Aorta (tissue), 5 donors: ENCODE results near the gene GALNT10. TPM values are rescaled to one million over a fixed set of nuclear protein-coding genes. Genes with fewer than 3 reads are reported as not detected.

Experiments
- ATAC-seq: fragments of 200-7000 bp; cut with Tn5 transposase; one replicate; pipeline ENCODE4 v1.9.1; 2022; ENCODE audit warnings: moderate library complexity; ENCODE audit not compliant: low FRiP score
- DNase-seq, 2 donors: peaks; one replicate each; pipeline ENCODE4 v3.0.0-alpha.2; 2020
- H3K27ac ChIP-seq, 2 donors: one replicate each; pipeline ENCODE4 v1.5.1; 2013; ENCODE audit warnings: low read length in 2 of 2, mild to moderate bottlenecking in 2 of 2, moderate library complexity in 2 of 2, control low read depth in 1 of 2, inconsistent platforms in 1 of 2, low read depth in 1 of 2
- H3K27me3 ChIP-seq, 2 donors: one replicate each; pipeline ENCODE4 v1.6.1; 2013; ENCODE audit warnings: control low read depth in 1 of 2, low read length in 1 of 2, mild to moderate bottlenecking in 1 of 2, moderate library complexity in 1 of 2; ENCODE audit not compliant: insufficient read depth in 2 of 2, control insufficient read depth in 1 of 2
- H3K36me3 ChIP-seq, 2 donors: one replicate each; pipeline ENCODE4 v1.6.1; 2013; ENCODE audit warnings: control low read depth in 1 of 2, low read length in 1 of 2, mild to moderate bottlenecking in 1 of 2; ENCODE audit not compliant: insufficient read depth in 2 of 2, control insufficient read depth in 1 of 2
- H3K4me1 ChIP-seq, 2 donors: one replicate each; pipeline ENCODE4 v1.6.1; 2013; ENCODE audit warnings: low read length in 2 of 2, control low read depth in 1 of 2, mild to moderate bottlenecking in 1 of 2, moderate library complexity in 1 of 2; ENCODE audit not compliant: insufficient read depth in 2 of 2, control insufficient read depth in 1 of 2
- H3K4me3 ChIP-seq, 2 donors: one replicate each; pipeline ENCODE4 v1.5.1; 2013; ENCODE audit warnings: low read length in 2 of 2, control low read depth in 1 of 2, mild to moderate bottlenecking in 1 of 2
- H3K9me3 ChIP-seq: one replicate; pipeline ENCODE4 v1.6.1; 2013; ENCODE audit warnings: mild to moderate bottlenecking, low read length; ENCODE audit not compliant: control insufficient read depth
- WGBS, 2 donors: extraction: QIAGEN DNeasy Blood & Tissue Kit; methylation state at CpG; one replicate each; pipeline ENCODE4 v1.1.7; 2013; 5-methylcytosine and 5-hydroxymethylcytosine counted together
- intact Hi-C, 2 donors: fragments of 100-400 bp; cut with DNase I; formaldehyde crosslinking; loops; one replicate each; pipeline versions ENCODE4 v1.14.2 to v1.15.0; 2022
- polyA plus RNA-seq, 2 donors: library from polyadenylated mRNA; stranded (reverse); fragments of 200-250 nt; gene quantifications; one replicate each; pipeline ENCODE4 v1.2.3, GENCODE V29; 2013
- total RNA-seq, 2 donors: library from RNA; stranded (reverse); fragmentation: NEBNext Ultra II Directional; extraction: Animal tissue kit (Norgen Biotek cat#: 25700); gene quantifications; one replicate each; pipeline ENCODE4 v1.2.1, GENCODE V29; 2021
- donor health status: healthy with polysubstance abuse.
- donor health status: Bipolar disorder and iron deficiency.
- donor health status: DM: no; HTN: no; CAD: no.
- donor health status: DM: no; HTN: no; CAD: no.
- donor health status: DM: yes; HTN: yes; CAD: no.

GALNT10 gene
- total and polyA plus RNA-seq, 4 donors = 9.1 to 44.2 (median 26.7) TPM

DNA sequence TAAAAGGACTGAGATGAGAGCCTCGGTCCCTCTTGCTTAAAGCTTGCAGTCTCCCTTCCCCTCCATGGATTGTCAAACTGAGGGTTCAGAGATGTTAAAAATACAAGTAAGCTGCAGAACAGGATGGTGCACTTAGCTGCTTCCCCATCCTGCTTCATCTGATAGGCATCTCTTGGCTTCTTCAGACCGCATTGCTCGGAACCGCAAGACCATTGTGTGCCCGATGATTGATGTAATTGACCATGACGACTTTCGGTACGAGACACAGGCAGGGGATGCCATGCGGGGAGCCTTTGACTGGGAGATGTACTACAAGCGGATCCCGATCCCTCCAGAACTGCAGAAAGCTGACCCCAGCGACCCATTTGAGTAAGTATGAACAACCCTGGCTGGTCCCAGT, 189.7 kb downstream of the GALNT10 start:
- intact Hi-C loops = no loop called here
- Histone ChIP-seq H3K9me3 (no peaks in the 10 kb centered on the region), H3K36me3 (peaks cover 5 to 17% of the 10 kb centered on the region in 2 donors), H3K27ac (no peak overlapping the region), H3K4me1 (no peaks in the 10 kb centered on the region), H3K27me3 (no peaks in the 10 kb centered on the region), H3K4me3 (no peak overlapping the region)
- 94 to 96% methylated on average over 12 of the region's 12 CpGs for WGBS, 2 donors
- DNase-seq (no peak), ATAC-seq (no peak)

GRCh38 chr5:154384480-154385235, 194.1 kb downstream of the GALNT10 start:
- H3K36me3 ChIP-seq = peaks cover 2 to 9% of the 10 kb centered on the region in 2 donors
- no peaks in the 10 kb centered on the region for H3K9me3 ChIP-seq
- no peak overlapping the region for H3K27ac ChIP-seq
- 81 to 82% methylated on average over 9 of the region's 9 CpGs for WGBS, 2 donors
- no peaks in the 10 kb centered on the region for H3K4me1 ChIP-seq
- DNase-seq (no peak), ATAC-seq (no peak)
- intact Hi-C loops = no loop called here
- H3K4me3 ChIP-seq = no peak overlapping the region
- H3K27me3 ChIP-seq = no peaks in the 10 kb centered on the region

- intact Hi-C loops = no loop called here
- DNase-seq (no peak), ATAC-seq (no peak)
- H3K9me3 ChIP-seq = no peaks in the 10 kb centered on the region
- no peaks in the 10 kb centered on the region for H3K4me1 ChIP-seq
- no peak overlapping the region for H3K4me3 ChIP-seq
- H3K27ac ChIP-seq = no peak overlapping the region
- no peaks in the 10 kb centered on the region for H3K27me3 ChIP-seq
- 56 to 63% methylated on average over 8 of the region's 8 CpGs for WGBS, 2 donors
- H3K36me3 ChIP-seq = peaks cover 2 to 9% of the 10 kb centered on the region in 2 donors
Observed at GRCh38 chr5:154385236-154385512, 194.6 kb downstream of the GALNT10 start.

DNA sequence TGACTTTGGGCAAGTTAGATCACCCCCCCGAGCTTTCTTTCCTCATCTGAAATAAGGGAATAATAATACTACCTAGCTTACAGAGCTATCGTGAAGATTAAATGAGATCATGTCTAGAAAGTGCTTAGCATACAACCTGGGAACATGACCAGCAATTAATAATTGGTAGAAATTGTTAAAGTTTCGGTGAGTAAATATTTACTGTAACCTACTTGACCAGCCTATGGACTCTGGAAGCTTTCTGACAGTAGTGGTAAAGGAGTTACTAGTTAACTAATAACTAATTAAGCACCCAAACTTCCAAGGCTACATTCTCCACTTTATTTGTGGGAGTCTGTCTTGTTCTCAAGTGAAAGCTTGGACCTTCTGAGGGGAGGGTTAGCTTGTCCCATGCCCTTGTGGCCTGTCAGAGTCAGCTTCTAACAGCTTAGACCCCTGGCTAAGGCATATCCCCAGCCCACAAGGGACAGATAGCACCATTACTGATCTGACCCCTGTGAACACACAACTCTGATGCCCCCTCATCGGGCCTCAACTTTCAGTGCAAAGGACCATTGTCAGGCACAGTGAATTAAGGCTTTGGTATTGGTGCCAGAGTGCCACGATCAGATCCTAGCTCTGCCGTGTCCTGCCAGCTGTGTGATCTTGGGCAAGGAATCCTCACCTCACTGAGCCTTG, 196.6 kb downstream of the GALNT10 start:
- Histone ChIP-seq H3K9me3 (no peaks in the 10 kb centered on the region), H3K4me1 (no peaks in the 10 kb centered on the region), H3K27ac (no peak overlapping the region), H3K27me3 (no peaks in the 10 kb centered on the region), H3K36me3 (peaks cover 2 to 8% of the 10 kb centered on the region in 2 donors), H3K4me3 (no peak overlapping the region)
- ATAC-seq (no peak), DNase-seq (no peak)
- 89 to 93% methylated on average over 6 of the region's 6 CpGs for WGBS, 2 donors
- intact Hi-C loops = no loop called here

- WGBS, 2 donors = 83 to 86% methylated on average over 2 of the region's 2 CpGs
- H3K27me3 ChIP-seq = no peaks in the 10 kb centered on the region
- no peaks in the 10 kb centered on the region for H3K9me3 ChIP-seq
- ATAC-seq (no peak), DNase-seq (no peak)
- no peaks in the 10 kb centered on the region for H3K4me1 ChIP-seq
- H3K4me3 ChIP-seq = no peak overlapping the region
- no peak overlapping the region for H3K27ac ChIP-seq
- H3K36me3 ChIP-seq = peaks cover 0 to 6% of the 10 kb centered on the region in 2 donors
- intact Hi-C loops = no loop called here
Observed at GRCh38 chr5:154388842-154389241, 198.3 kb downstream of the GALNT10 start.

GRCh38 chr5:154390096-154390495, 199.6 kb downstream of the GALNT10 start:
- H3K27me3 ChIP-seq = no peaks in the 10 kb centered on the region
- H3K36me3 ChIP-seq = peaks cover 0 to 6% of the 10 kb centered on the region in 2 donors
- no peak overlapping the region for H3K27ac ChIP-seq
- no peaks in the 10 kb centered on the region for H3K4me1 ChIP-seq
- no peak overlapping the region for H3K4me3 ChIP-seq
- no peaks in the 10 kb centered on the region for H3K9me3 ChIP-seq
- 75 to 81% methylated on average over 8 of the region's 8 CpGs for WGBS, 2 donors
- no peak for ATAC-seq
- intact Hi-C loops = no loop called here
- DNase-seq = no peak

- DNase-seq = no peak
- 94 to 96% methylated on average over 7 of the region's 7 CpGs for WGBS, 2 donors
- no peak for ATAC-seq
- no peaks in the 10 kb centered on the region for H3K27me3 ChIP-seq
- no peaks in the 10 kb centered on the region for H3K4me1 ChIP-seq
- intact Hi-C loops = no loop called here
- H3K9me3 ChIP-seq = no peaks in the 10 kb centered on the region
- H3K27ac ChIP-seq = no peak overlapping the region
- no peak overlapping the region for H3K4me3 ChIP-seq
- peaks cover 0 to 6% of the 10 kb centered on the region in 2 donors for H3K36me3 ChIP-seq
Observed at GRCh38 chr5:154390746-154391359, 200.3 kb downstream of the GALNT10 start.

DNA sequence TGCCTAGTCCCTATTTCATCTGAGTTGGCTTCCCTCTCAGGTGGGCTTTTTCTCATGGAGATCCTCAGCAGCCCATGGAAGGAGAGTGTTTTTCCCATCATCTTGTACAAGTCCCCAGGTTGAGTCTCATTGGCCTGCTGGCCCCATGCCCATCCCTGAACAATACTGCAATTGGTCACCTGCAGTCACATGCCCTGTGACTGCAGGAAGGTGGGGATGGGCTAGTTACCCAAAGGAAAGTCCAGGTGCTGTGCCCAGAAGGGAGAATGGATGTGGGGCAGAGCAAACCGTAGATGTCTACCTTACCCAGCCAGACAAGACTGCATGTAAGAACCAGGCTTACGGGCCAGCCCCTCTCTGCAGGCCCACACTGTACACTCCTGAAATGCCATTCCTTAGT, 201.3 kb downstream of the GALNT10 start:
- no peak for ATAC-seq
- intact Hi-C loops = no loop called here
- 99 to 100% methylated on average over 2 of the region's 2 CpGs for WGBS, 2 donors

GRCh38 chr5:154393850-154394249, 203.3 kb downstream of the GALNT10 start:
- WGBS, 2 donors = 86 to 93% methylated on average over 3 of the region's 3 CpGs
- Histone ChIP-seq H3K4me3 (no peak overlapping the region), H3K9me3 (no peaks in the 10 kb centered on the region), H3K4me1 (no peaks in the 10 kb centered on the region), H3K36me3 (peaks cover 0 to 4% of the 10 kb centered on the region in 2 donors), H3K27ac (no peak overlapping the region), H3K27me3 (no peaks in the 10 kb centered on the region)
- no peak for DNase-seq
- no peak for ATAC-seq
- intact Hi-C loops = no loop called here

More for the DNA sequence above, 201.3 kb downstream of the GALNT10 start:
- no peaks in the 10 kb centered on the region for H3K9me3 ChIP-seq
- H3K27me3 ChIP-seq = no peaks in the 10 kb centered on the region
- no peak for DNase-seq
- no peaks in the 10 kb centered on the region for H3K4me1 ChIP-seq
- no peak overlapping the region for H3K27ac ChIP-seq
- H3K36me3 ChIP-seq = peaks cover 0 to 4% of the 10 kb centered on the region in 2 donors
- no peak overlapping the region for H3K4me3 ChIP-seq
